AG10803 (cell line): ENCODE results near the gene PACRG.

Source experiments
- DNase-seq: peaks from one replicate; pipeline ENCODE4 v3.0.0; 2010; ENCODE audit warnings: low read depth
- H3K4me3 ChIP-seq: 2 replicates; pipeline ENCODE4 v1.5.1; 2011; ENCODE audit warnings: mild to moderate bottlenecking, low read length, control low read depth
- TF ChIP-seq, protein P1 (sequence below): conservative IDR thresholded peaks from 2 replicates; pipeline ENCODE4 v1.5.1; 2011; ENCODE audit warnings: mild to moderate bottlenecking, low read length, control low read depth, inconsistent platforms

The PACRG gene

DNA sequence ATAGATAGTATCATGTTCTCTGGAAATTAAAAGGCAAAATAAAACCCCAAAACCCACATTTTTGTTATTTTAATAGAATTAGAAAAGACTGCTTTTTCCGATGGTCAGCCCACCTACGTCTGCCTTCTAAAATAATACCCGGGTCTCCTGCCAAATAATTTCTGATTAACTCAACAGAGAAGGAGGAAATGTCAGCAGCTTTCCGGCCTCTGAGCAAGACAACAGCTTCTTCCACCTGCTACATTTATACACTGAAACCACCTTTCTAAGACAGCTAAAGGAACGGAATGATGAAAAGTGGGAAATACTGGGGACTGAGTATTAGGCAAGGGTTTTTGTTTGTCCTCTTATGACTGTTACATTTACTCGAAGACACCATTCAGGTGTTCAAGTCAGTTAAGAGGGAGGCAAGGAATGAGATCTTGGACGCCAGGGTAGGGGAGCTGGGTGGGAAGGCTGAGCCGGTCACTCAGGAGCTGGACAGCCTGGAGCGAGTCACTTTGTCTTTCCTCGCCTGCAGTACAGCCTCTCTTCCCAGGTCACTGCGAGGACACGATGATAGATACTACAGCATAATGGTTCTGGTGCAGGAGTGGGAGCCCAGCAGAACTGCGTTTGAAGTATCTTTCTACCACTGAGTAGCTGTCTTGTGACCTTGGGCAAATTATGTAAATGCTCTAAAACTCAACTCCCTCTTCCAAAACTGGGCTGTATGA is 590.5 kb downstream of the PACRG start:
- no peak overlapping the region for H3K4me3 ChIP-seq
- no peak for DNase-seq
- TF ChIP-seq, protein P1, sequence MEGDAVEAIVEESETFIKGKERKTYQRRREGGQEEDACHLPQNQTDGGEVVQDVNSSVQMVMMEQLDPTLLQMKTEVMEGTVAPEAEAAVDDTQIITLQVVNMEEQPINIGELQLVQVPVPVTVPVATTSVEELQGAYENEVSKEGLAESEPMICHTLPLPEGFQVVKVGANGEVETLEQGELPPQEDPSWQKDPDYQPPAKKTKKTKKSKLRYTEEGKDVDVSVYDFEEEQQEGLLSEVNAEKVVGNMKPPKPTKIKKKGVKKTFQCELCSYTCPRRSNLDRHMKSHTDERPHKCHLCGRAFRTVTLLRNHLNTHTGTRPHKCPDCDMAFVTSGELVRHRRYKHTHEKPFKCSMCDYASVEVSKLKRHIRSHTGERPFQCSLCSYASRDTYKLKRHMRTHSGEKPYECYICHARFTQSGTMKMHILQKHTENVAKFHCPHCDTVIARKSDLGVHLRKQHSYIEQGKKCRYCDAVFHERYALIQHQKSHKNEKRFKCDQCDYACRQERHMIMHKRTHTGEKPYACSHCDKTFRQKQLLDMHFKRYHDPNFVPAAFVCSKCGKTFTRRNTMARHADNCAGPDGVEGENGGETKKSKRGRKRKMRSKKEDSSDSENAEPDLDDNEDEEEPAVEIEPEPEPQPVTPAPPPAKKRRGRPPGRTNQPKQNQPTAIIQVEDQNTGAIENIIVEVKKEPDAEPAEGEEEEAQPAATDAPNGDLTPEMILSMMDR: no peak

DNA sequence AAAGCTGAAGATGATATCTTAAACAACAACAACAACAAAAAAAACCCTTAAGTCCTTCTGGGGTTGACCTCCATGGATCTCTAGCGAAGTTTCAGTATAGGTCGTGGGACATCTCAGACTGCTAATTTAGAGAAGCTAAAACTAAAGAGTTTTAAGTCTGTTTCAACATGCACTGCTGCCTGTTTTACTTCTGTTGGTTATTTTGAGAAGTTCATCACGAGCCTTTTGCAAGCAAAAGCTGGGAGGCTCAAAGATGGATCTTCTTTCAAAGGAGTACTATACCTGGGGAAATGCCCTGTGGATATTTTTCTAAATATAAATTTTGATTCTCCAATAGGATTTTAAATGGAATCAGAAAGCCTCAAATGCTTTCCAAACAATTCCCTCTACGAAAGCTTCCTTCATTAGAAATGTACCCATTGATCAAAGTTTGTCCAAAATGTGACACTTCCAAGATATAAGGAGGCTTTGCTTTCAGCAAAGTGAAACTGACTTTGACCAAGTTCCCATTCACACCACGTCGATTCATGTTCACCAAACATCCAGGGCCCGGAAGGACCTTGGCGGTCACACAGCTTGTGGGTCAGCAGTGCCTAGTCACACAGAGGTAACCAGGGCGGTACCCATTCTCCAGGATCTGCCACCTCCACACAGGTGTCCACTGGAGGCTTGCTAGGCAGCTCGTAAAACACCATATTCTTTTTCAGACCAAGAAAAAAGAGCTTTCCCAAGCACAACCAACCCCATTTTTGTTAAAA is 592.0 kb downstream of the PACRG start:
- no peak overlapping the region for H3K4me3 ChIP-seq
- no peak for DNase-seq
- TF ChIP-seq, protein P1: no peak

DNA sequence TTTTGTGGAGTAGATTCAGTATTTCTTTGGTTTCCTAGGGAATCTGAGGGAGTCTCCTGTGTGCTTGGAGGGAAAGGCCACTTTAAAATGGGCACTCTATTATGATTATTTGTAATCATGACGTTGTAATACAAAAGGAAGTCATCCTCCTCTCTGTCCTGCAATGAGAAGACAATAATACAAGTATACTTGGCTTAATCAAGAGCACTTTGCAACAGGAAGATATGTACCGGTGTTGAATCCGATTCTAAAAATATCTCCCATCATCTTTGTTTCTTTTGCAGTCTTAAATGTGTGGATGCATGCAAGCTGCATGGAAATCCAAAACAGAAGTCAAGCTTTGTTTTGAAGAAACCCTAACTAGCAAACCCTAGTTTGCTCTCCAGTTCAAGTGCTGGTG is 592.6 kb downstream of the PACRG start:
- no peak for DNase-seq
- TF ChIP-seq, protein P1: no peak
- H3K4me3 ChIP-seq: no peak overlapping the region

DNA sequence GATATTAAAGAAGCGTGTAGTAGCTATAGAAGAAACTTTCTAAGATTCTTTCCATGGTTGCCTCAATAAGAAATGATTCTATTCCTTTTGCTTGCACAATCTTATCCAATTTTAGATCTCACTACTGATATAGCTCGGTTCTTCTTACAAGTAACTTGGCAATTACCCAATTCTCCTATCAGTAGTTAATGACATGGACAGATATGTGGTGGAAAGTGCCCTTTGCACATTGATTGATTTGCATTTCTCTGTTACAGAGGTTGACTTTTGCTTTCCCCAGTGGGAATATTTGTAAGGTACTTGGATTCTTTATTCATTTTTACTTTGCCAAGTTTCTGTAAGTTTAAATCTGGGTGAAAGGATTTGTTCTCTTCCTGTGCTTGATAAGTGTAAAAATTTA is 593.0 kb downstream of the PACRG start:
- TF ChIP-seq, protein P1: no peak
- H3K4me3 ChIP-seq: no peak overlapping the region
- no peak for DNase-seq

DNA sequence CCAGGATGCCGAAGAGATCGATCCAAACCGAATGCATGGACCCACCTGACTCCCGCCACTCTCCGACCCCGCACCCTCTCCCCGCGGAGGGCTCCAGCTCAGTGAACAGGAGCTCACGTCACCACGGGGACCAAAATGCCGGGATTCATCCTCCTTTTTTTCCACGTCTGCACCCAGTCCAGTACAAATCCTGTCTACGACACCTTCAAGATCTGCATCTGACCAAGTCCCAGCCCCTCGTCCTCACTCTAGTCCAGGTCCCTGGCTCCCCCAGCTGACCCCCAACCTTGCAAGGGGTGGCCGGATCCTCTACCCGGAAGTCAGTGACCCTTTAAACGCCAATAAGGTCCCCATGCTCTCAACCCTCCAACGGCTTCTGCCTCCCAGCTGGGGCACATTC is 593.9 kb downstream of the PACRG start:
- TF ChIP-seq, protein P1: no peak
- no peak overlapping the region for H3K4me3 ChIP-seq
- no peak for DNase-seq

DNA sequence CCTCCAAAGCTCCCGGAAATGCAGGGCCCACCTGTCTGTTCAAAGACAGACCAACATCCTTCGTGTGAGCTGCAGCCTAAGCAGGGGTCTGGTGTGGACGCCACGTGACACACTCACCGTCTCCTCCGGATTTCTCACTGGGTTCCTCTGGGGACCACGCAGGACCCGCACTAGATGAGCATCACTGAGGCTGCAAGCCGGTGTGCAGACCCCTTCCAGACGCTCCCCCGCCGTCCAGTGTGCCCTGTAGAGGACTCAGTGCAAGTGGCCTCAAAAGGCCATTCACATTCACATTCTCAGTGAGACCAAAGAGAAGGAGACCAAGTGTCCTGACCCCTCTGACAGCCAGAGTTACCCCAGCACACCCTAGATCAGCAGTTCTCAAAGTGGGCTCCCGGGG is 595.5 kb downstream of the PACRG start:
- TF ChIP-seq, protein P1: no peak
- H3K4me3 ChIP-seq: no peak overlapping the region
- DNase-seq: no peak

DNA sequence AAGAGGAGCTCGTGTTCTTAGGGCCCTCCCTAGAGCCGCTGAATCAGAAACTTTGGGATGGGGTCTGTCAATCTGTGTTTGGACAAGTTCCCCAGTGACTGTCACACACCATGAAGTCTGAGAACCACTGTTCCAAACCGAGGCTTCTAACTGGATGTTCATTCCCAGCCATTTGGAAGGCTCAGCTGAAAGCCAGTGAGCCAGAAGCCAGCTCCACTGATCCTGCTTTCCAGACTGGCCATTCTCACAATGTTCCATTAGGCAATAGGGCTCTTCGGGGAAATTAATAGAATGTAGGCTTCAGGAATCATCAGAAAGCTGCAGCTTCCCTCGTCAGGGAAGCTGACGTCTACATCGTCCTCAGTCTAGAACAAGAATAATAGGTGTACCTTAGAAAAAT is 595.9 kb downstream of the PACRG start:
- no peak for DNase-seq
- TF ChIP-seq, protein P1: no peak
- H3K4me3 ChIP-seq: no peak overlapping the region
